C4-2B (cell line): ENCODE data around the gene QRFP.

Experiments used
- H3K27ac ChIP-seq: fragments of 450-650 bp; 2 replicates; pipeline ENCODE4 v1.5.1; 2017
- CTCF ChIP-seq: fragments of 450-650 bp; conservative IDR thresholded peaks from 2 replicates; pipeline ENCODE4 v1.5.1; 2017; ENCODE audit warnings: mild to moderate bottlenecking
- ZFX ChIP-seq: fragments of 450-650 bp; IDR thresholded peaks from 2 replicates; pipeline ENCODE4 v1.6.1; 2017

The QRFP gene

GRCh38 chr9:130936285-130937117 is 39.9 kb upstream of the QRFP start:
- peak overlapping the region; percentile 16; the same call in 1 of the 2 replicates for H3K27ac ChIP-seq
- TF ChIP-seq ZFX = no peak

GRCh38 chr9:130935648-130936271 is 39.1 kb upstream of the QRFP start:
- peak overlapping the region; percentile 16; the same call in 1 of the 2 replicates for H3K27ac ChIP-seq
- TF ChIP-seq ZFX (no peak), CTCF (no peak)

GRCh38 chr9:130934702-130935647 is 38.4 kb upstream of the QRFP start:
- TF ChIP-seq ZFX (no peak), CTCF (no peak)
- no peak overlapping the region for H3K27ac ChIP-seq

- TF ChIP-seq ZFX (no peak), CTCF (no peak)
- no peak overlapping the region for H3K27ac ChIP-seq
Measured at GRCh38 chr9:130934246-130934645, 37.6 kb upstream of the QRFP start.

- no peak overlapping the region for H3K27ac ChIP-seq
Measured at GRCh38 chr9:130933114-130934046, 36.8 kb upstream of the QRFP start.

GRCh38 chr9:130932255-130933079 is 35.9 kb upstream of the QRFP start:
- TF ChIP-seq ZFX (no peak), CTCF (no peak)

More at GRCh38 chr9:130933114-130934046, 36.8 kb upstream of the QRFP start:
- TF ChIP-seq CTCF = no peak
- TF ChIP-seq ZFX = no peak

More at GRCh38 chr9:130932255-130933079, 35.9 kb upstream of the QRFP start:
- no peak overlapping the region for H3K27ac ChIP-seq
